LNCAP (cell line): Measurements from ENCODE around the gene VSIG10L2.
A peak's percentile ranks its signal among the peaks of the same experiment; 100 is the strongest.

Experiments used
- CTCF ChIP-seq: fragments of 450-650 bp; IDR thresholded peaks from 2 replicates; pipeline ENCODE4 v1.5.1; 2017; ENCODE audit warnings: mild to moderate bottlenecking

The VSIG10L2 gene

DNA sequence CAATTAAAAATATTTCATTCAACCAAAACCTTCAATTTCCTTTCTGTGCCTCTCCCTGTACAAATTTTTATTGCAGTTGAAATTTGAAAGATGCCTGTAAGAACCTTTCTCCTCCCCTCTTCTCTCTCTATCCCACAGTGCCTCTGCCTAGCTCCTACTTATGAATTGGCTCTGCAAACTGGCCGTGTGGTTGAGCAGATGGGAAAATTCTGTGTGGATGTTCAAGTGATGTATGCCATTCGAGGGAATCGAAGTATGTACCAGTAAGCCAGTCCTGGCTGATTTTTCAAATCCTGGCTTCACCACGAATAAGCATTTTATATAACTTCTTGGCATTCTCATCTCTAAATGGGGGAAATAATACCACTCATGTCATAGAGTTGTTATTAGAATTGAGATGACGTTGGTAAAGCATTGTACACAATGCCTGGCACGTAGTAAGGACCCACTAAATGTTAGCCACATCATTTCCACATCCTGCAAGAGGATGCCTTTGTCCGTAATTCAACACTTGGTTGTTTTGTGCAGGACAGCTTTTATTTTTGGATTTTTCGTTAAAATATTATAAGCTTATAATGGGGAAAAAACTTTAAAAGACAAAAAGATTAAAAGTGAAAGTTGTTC is 35.5 kb upstream of the VSIG10L2 start:
- no peak for TF ChIP-seq CTCF

- TF ChIP-seq CTCF = no peak
Measured at GRCh38 chr11:125916683-125917347, 29.0 kb upstream of the VSIG10L2 start.

GRCh38 chr11:125918140-125918840 is 27.6 kb upstream of the VSIG10L2 start:
- TF ChIP-seq CTCF = no peak

GRCh38 chr11:125921042-125921441 is 24.8 kb upstream of the VSIG10L2 start:
- TF ChIP-seq CTCF = no peak

GRCh38 chr11:125922156-125922555 is 23.7 kb upstream of the VSIG10L2 start:
- no peak for TF ChIP-seq CTCF

DNA sequence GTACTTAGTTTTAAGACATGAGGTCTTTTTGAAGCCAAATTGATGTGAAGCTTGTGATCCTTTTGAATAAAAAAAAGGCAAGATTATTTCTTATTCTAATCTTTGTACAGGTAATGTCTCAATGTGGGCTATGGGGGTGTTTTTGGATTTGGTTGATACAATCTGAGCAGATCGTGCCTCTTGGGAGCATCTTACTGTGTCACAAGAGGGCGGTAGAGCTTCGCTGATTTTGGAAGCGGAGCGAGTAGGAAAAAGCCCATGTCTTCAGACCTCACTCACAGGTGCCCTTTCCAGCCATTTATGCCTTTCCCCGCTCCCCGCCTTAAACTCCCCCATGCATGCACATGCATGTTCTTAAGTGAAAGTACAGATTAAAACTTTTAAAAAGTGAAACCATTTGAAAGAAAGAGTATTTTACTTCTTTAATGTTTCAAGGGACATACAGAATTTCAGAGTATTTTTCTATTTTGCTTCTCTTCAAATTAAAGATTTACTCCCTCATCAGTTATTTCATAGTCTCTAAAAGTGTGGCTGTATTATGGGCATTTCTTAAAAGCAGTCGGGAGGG is 22.7 kb upstream of the VSIG10L2 start:
- peak; percentile 83 for TF ChIP-seq CTCF

- no peak for TF ChIP-seq CTCF
Measured at GRCh38 chr11:125923633-125924032, 22.2 kb upstream of the VSIG10L2 start.
